NCI-H69 (cell line): ENCODE data around the gene CBFA2T3.

Experiments
- DNase-seq: peaks from one replicate; lab custom pipeline; 2025; lab: John Stamatoyannopoulos, UW

Gene CBFA2T3

GRCh38 chr16:88995746-88996535 is 18.9 kb upstream of the CBFA2T3 start:
- no peak for DNase-seq

- DNase-seq = no peak
These were observed 18.2 kb upstream of the CBFA2T3 start for GRCh38 chr16:88995194-88995593.

- no peak for DNase-seq
These were observed 17.7 kb upstream of the CBFA2T3 start for GRCh38 chr16:88994695-88995094.

GRCh38 chr16:88993946-88994600 is 17.1 kb upstream of the CBFA2T3 start:
- no peak for DNase-seq

GRCh38 chr16:88993166-88993761 is 16.3 kb upstream of the CBFA2T3 start:
- DNase-seq = peak; percentile 40

GRCh38 chr16:88992351-88993165 is 15.6 kb upstream of the CBFA2T3 start:
- DNase-seq = peak; percentile 31

- DNase-seq = no peak
These were observed 14.9 kb upstream of the CBFA2T3 start for GRCh38 chr16:88991813-88992350.

- DNase-seq = no peak
These were observed 13.0 kb upstream of the CBFA2T3 start for GRCh38 chr16:88989852-88990547.

- DNase-seq = peak; percentile 81
These were observed 12.2 kb upstream of the CBFA2T3 start for GRCh38 chr16:88988980-88989811.

GRCh38 chr16:88985521-88985920 is 8.5 kb upstream of the CBFA2T3 start:
- DNase-seq = no peak

GRCh38 chr16:88983771-88984687 is 7.0 kb upstream of the CBFA2T3 start:
- DNase-seq = no peak

GRCh38 chr16:88983165-88983564 is 6.2 kb upstream of the CBFA2T3 start:
- DNase-seq = no peak

- DNase-seq = no peak
These were observed 5.5 kb upstream of the CBFA2T3 start for GRCh38 chr16:88982286-88983084.

GRCh38 chr16:88979353-88980015 is 2.5 kb upstream of the CBFA2T3 start:
- DNase-seq = no peak

GRCh38 chr16:88978608-88979346 is 1.8 kb upstream of the CBFA2T3 start:
- no peak for DNase-seq

GRCh38 chr16:88977812-88978607 is 1.0 kb upstream of the CBFA2T3 start:
- DNase-seq = no peak
